SKM-1 (cell line): ENCODE data around the gene DNAH5.

Experiments
- DNase-seq: peaks from one replicate; lab custom pipeline; 2025; ENCODE audit not compliant: unreplicated experiment; lab: John Stamatoyannopoulos, UW

DNAH5 gene

DNA sequence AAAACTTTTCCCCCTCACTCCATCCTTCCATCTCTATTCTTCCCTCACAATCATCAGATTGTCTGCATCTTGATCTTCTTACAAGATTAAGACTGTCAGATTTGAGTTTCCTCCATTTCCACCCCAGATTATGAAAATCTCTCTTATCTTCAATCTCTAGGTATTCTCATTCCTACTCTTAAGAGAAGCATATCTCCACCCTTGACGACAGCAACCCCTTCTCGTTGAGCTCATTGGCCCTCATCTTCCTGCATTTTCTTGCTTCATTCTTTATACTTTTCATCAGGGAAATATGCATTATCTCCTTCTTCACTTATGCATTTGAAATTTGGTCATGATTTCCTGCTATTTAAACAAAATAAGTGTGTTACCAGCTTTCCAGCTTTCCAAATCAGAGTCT is 301.3 kb downstream of the DNAH5 start:
- no peak for DNase-seq
